Endothelial cell of umbilical vein (primary cell): ENCODE data around the gene TMEM225B. TPM values are rescaled to one million over a fixed set of nuclear protein-coding genes. Genes with fewer than 3 reads are reported as not detected.

Experiments used
- BruUV-seq: library from RNA; stranded (reverse); fragments of 400-500 nt; replicated peaks from 2 replicates; lab custom pipeline; 2021; lab: Mats Ljungman, UMichigan
- CTCF ChIA-PET: fragments of 300-600, 350-600 bp; sonication (Branson Sonifier 250); formaldehyde crosslinking; loops from one replicate; lab custom pipeline; 2021; ENCODE audit warnings: antibody characterized with exemption, inconsistent platforms; lab: Charles Lee
- POLR2A ChIA-PET: fragments of 300-600, 350-600 bp; sonication (Branson Sonifier 250); formaldehyde crosslinking; loops from one replicate; lab custom pipeline; 2021; ENCODE audit warnings: antibody characterized with exemption, inconsistent platforms; lab: Charles Lee
- DNase-seq: peaks from one replicate; pipeline ENCODE4 v3.0.0-alpha.2; 2011; ENCODE audit warnings: low read depth, low spot score
- FAIRE-seq: peaks from 2 replicates; lab custom pipeline; 2011; peaks lifted over from hg19 to GRCh38; lab: Jason Lieb, UNC
- H2AFZ ChIP-seq: 2 replicates; pipeline ENCODE4 v1.6.0; 2012; ENCODE audit warnings: low read depth, low read length, control low read depth, inconsistent platforms
- H3K27ac ChIP-seq: 2 replicates; pipeline ENCODE4 v1.5.1; 2011; ENCODE audit warnings: low read depth, mild to moderate bottlenecking, control low read depth, low read length, moderate library complexity; ENCODE audit not compliant: insufficient read depth
- H3K27me3 ChIP-seq, 2 experiments: 2 replicates each; pipeline versions ENCODE4 v1.6.0 to v1.6.1; 2011; ENCODE audit warnings: low read length in 2 of 2, mixed read lengths in 1 of 2; ENCODE audit not compliant: control insufficient read depth in 2 of 2, insufficient read depth in 2 of 2
- H3K36me3 ChIP-seq, 2 experiments: 2 replicates in 1 of 2; 3 replicates in 1 of 2; pipeline ENCODE4 v1.5.1; 2011; ENCODE audit warnings: low read length in 2 of 2, mild to moderate bottlenecking in 1 of 2, moderate library complexity in 1 of 2; ENCODE audit not compliant: control insufficient read depth in 2 of 2, insufficient read depth in 2 of 2; ENCODE audit errors: extremely low read depth in 1 of 2
- H3K4me1 ChIP-seq: 3 replicates; pipeline ENCODE4 v1.5.1; 2011; ENCODE audit warnings: mild to moderate bottlenecking, low read length; ENCODE audit not compliant: control insufficient read depth, insufficient read depth; ENCODE audit errors: extremely low read depth
- H3K4me2 ChIP-seq: 2 replicates; pipeline ENCODE4 v1.6.1; 2011; ENCODE audit warnings: low read length, control low read depth, mixed read lengths; ENCODE audit not compliant: insufficient read depth
- H3K4me3 ChIP-seq, 3 experiments: fragments of 200-600 bp in 1 of 3; sonication (generic), shearing (Covaris generic) in 1 of 3; replicated peaks in 1 of 3; 2 replicates each; pipeline ENCODE4 v1.5.1; 2011 to 2016; ENCODE audit warnings: control low read depth in 3 of 3, low read length in 3 of 3, mild to moderate bottlenecking in 2 of 3, inconsistent platforms in 1 of 3, low read depth in 1 of 3, moderate library complexity in 1 of 3; ENCODE audit not compliant: insufficient read depth in 1 of 3
- H3K79me2 ChIP-seq: 2 replicates; pipeline ENCODE4 v1.6.0; 2012; ENCODE audit warnings: low read length, inconsistent platforms; ENCODE audit not compliant: control insufficient read depth, insufficient read depth
- H3K9ac ChIP-seq: replicated peaks from 2 replicates; pipeline ENCODE3; 2011; ENCODE audit warnings: low read length, control low read depth; ENCODE audit not compliant: insufficient read depth; ENCODE audit errors: extremely low read depth
- H3K9me1 ChIP-seq: replicated peaks from 3 replicates; pipeline ENCODE4 v1.6.0; 2011; ENCODE audit warnings: mild to moderate bottlenecking, low read length; ENCODE audit not compliant: control insufficient read depth, insufficient read depth; ENCODE audit errors: extremely low read depth
- H3K9me3 ChIP-seq: replicated peaks from 2 replicates; pipeline ENCODE4 v1.5.1; 2012; ENCODE audit warnings: low read length, inconsistent platforms; ENCODE audit not compliant: control insufficient read depth, insufficient read depth
- H4K20me1 ChIP-seq: replicated peaks from 2 replicates; pipeline ENCODE3; 2011; ENCODE audit warnings: mild to moderate bottlenecking, low read length; ENCODE audit not compliant: control insufficient read depth, insufficient read depth; ENCODE audit errors: extremely low read depth
- CTCF ChIP-seq, 2 donors: IDR thresholded peaks; 1 replicate in 1 of 2; 2 replicates in 1 of 2; pipeline ENCODE4 v1.5.1; 2011; ENCODE audit warnings: low read length in 2 of 2, mild to moderate bottlenecking in 2 of 2, moderate library complexity in 2 of 2, control low read depth in 1 of 2, inconsistent platforms in 1 of 2, low read depth in 1 of 2; ENCODE audit not compliant: insufficient read depth in 1 of 2; ENCODE audit errors: extremely low read depth in 1 of 2
- EZH2 ChIP-seq: IDR thresholded peaks from 2 replicates; pipeline ENCODE4 v1.6.1; 2012; ENCODE audit warnings: borderline replicate concordance, low read depth, mild to moderate bottlenecking, moderate library complexity, low read length, inconsistent platforms; ENCODE audit not compliant: severe bottlenecking
- FOS ChIP-seq: IDR thresholded peaks from 2 replicates; pipeline ENCODE4 v1.6.1; 2011; ENCODE audit warnings: mild to moderate bottlenecking, low read length, moderate library complexity, borderline replicate concordance; ENCODE audit not compliant: insufficient read depth
- GATA2 ChIP-seq: IDR thresholded peaks from 2 replicates; pipeline ENCODE4 v1.7.0; 2011; ENCODE audit warnings: low read depth, mild to moderate bottlenecking, moderate library complexity, mixed read lengths, low read length; ENCODE audit not compliant: insufficient read length, insufficient read depth
- JUN ChIP-seq: IDR thresholded peaks from 2 replicates; pipeline ENCODE4 v1.6.1; 2011; ENCODE audit warnings: borderline replicate concordance, low read depth; ENCODE audit not compliant: insufficient read length, insufficient read depth
- MAX ChIP-seq: IDR thresholded peaks from 2 replicates; pipeline ENCODE4 v1.6.1; 2011; ENCODE audit not compliant: insufficient read depth, insufficient read length
- MYC ChIP-seq: IDR thresholded peaks from one replicate; pipeline ENCODE4 v1.6.1; 2011; ENCODE audit warnings: mild to moderate bottlenecking, low read depth, low read length
- POLR2A ChIP-seq: IDR thresholded peaks from 2 replicates; pipeline ENCODE4 v1.6.1; 2012; ENCODE audit warnings: low read depth, mild to moderate bottlenecking, control low read depth, low read length
- POLR2AphosphoS5 ChIP-seq: IDR thresholded peaks from 2 replicates; pipeline ENCODE4 v1.6.1; 2012; ENCODE audit warnings: low read depth, mild to moderate bottlenecking, control low read depth, low read length, moderate library complexity; ENCODE audit not compliant: insufficient read depth
- dilution Hi-C: fragments of 300-500 bp; cut with MboI; formaldehyde crosslinking; loops from one replicate; pipeline ENCODE4 v1.15.0; 2019; ENCODE audit warnings: low sequenced_read_pairs; ENCODE audit not compliant: extremely low pct_ligation_motif_present
- intact Hi-C: fragments of 100-400 bp; cut with micrococcal nuclease; formaldehyde crosslinking; loops from one replicate; pipeline ENCODE4 v1.10.0; 2022
- polyA plus RNA-seq, 4 experiments: library from polyadenylated mRNA; depleted of rRNA in 3 of 4; stranded (reverse) in 3 of 4; unstranded in 1 of 4; fragments of >200 nt; gene quantifications; 2 replicates each; pipeline versions ENCODE4 v1.2.1 to v1.2.3, GENCODE V29; 2011 to 2012; ENCODE audit warnings: missing spikeins in 1 of 4
- total RNA-seq: library from RNA; stranded (reverse); gene quantifications from 2 replicates; pipeline ENCODE4 v1.2.3, GENCODE V29; 2021

TMEM225B gene
- total and polyA plus RNA-seq, 2 donors (not counting 3 experiments of a cell fraction or from before 2014, with no cell fraction given) = 0.29 TPM; not detected in 1

- H3K9me3 ChIP-seq = no peaks in the 10 kb centered on the region
- no peaks in the 10 kb centered on the region for H3K9me1 ChIP-seq
- DNase-seq = no peak
- H3K27me3 ChIP-seq = no peaks in the 10 kb centered on the region
- no peaks in the 10 kb centered on the region for H3K79me2 ChIP-seq
- intact Hi-C loops = no loop called here
- H3K4me2 ChIP-seq = no peak overlapping the region
- H3K36me3 ChIP-seq = peaks cover 27 to 60% of the 10 kb centered on the region in 2 experiments
- CTCF ChIA-PET = no interaction called here
- H2AFZ ChIP-seq = no peak overlapping the region
- H3K4me3 ChIP-seq = no peak overlapping the region
- FAIRE-seq = no peak
- dilution Hi-C loops = no loop called here
- no peaks in the 10 kb centered on the region for H3K4me1 ChIP-seq
- TF ChIP-seq CTCF (IDR thresholded peaks at IDR 0.05; ENCODE audit: extremely low read depth in 1 of 2, insufficient read depth in 1 of 2, low read depth in 1 of 2, low read length in 2 of 2) = no peak
- no peak for TF ChIP-seq MAX
- no peak for TF ChIP-seq MYC
- TF ChIP-seq POLR2AphosphoS5 = no peak
- TF ChIP-seq JUN = no peak
- TF ChIP-seq GATA2 = no peak
- no peak for TF ChIP-seq FOS
- TF ChIP-seq POLR2A = no peak
- no peak for TF ChIP-seq EZH2
- BruUV-seq = no TSS peak
- no peaks in the 10 kb centered on the region for H4K20me1 ChIP-seq
- H3K27ac ChIP-seq = no peak overlapping the region
- H3K9ac ChIP-seq = no peak overlapping the region
- POLR2A ChIA-PET = no interaction called here
Observed at GRCh38 chr7:99626661-99627060, 28.6 kb downstream of the TMEM225B start.
